Left kidney (tissue), 2 donors: ENCODE data around the gene TRMT61B. TPM values are rescaled to one million over a fixed set of nuclear protein-coding genes. Genes with fewer than 3 reads are reported as not detected.

ENCODE experiments used
- DNase-seq: peaks from one replicate; pipeline ENCODE4 v3.0.0-alpha.2; 2013
- polyA plus RNA-seq: library from polyadenylated mRNA; unstranded; fragments of 120-200 nt; gene quantifications from one replicate; pipeline ENCODE4 v1.2.1, GENCODE V29; 2013; ENCODE audit not compliant: insufficient read length

TRMT61B gene
- polyA plus RNA-seq, 1 donor, result 30.4 TPM

- no peak for DNase-seq
Observed at GRCh38 chr2:28869494-28870145, 489 bp downstream of the TRMT61B start.

- DNase-seq, result no peak
Observed at GRCh38 chr2:28868611-28869010, 1.5 kb downstream of the TRMT61B start.

GRCh38 chr2:28855977-28856376 lies 14.1 kb downstream of the TRMT61B start:
- no peak for DNase-seq

GRCh38 chr2:28855193-28855592 lies 14.9 kb downstream of the TRMT61B start:
- no peak for DNase-seq

GRCh38 chr2:28842042-28842441 lies 28.1 kb downstream of the TRMT61B start:
- peak; percentile 8 for DNase-seq

GRCh38 chr2:28838971-28839370 lies 31.1 kb downstream of the TRMT61B start:
- no peak for DNase-seq

- no peak for DNase-seq
Observed at GRCh38 chr2:28835781-28836180, 34.3 kb downstream of the TRMT61B start.

- DNase-seq, result no peak
Observed at GRCh38 chr2:28833740-28834470, 36.2 kb downstream of the TRMT61B start.

GRCh38 chr2:28828382-28828781 lies 41.7 kb downstream of the TRMT61B start:
- DNase-seq, result no peak

- no peak for DNase-seq
Observed at GRCh38 chr2:28824870-28825269, 45.2 kb downstream of the TRMT61B start.

- DNase-seq, result no peak
Observed at GRCh38 chr2:28824207-28824606, 45.9 kb downstream of the TRMT61B start.

GRCh38 chr2:28822036-28822435 lies 48.1 kb downstream of the TRMT61B start:
- DNase-seq, result no peak

- DNase-seq, result peak; percentile 63
Observed at GRCh38 chr2:28821295-28821958, 48.7 kb downstream of the TRMT61B start.

GRCh38 chr2:28818053-28818452 lies 52.1 kb downstream of the TRMT61B start:
- no peak for DNase-seq

- DNase-seq, result peak; percentile 57
Observed at GRCh38 chr2:28810384-28811285, 59.5 kb downstream of the TRMT61B start, which contains the start of gene SPDYA. Gene SPDYA (plus strand): TSS chr2:28810834. CDS start chr2:28816015, 5,181 bp downstream.

GRCh38 chr2:28809927-28810326 lies 60.2 kb downstream of the TRMT61B start:
- no peak for DNase-seq

- no peak for DNase-seq
Observed at GRCh38 chr2:28802975-28803429, 67.1 kb downstream of the TRMT61B start.

GRCh38 chr2:28801726-28802125 lies 68.4 kb downstream of the TRMT61B start:
- DNase-seq, result no peak
